NCI-H524 treated with DMSO at 0.1 percent for 48 hours (cell line): ENCODE measurements around the gene GRAP2.
"Not testable (repeated sequence)": the region's sequence is repeated elsewhere in the genome, so short reads cannot be mapped to it uniquely, and the experiment has no call there.

Source experiments
- DNase-seq: peaks from one replicate; lab custom pipeline; 2025; lab: John Stamatoyannopoulos, UW

The GRAP2 gene

DNA sequence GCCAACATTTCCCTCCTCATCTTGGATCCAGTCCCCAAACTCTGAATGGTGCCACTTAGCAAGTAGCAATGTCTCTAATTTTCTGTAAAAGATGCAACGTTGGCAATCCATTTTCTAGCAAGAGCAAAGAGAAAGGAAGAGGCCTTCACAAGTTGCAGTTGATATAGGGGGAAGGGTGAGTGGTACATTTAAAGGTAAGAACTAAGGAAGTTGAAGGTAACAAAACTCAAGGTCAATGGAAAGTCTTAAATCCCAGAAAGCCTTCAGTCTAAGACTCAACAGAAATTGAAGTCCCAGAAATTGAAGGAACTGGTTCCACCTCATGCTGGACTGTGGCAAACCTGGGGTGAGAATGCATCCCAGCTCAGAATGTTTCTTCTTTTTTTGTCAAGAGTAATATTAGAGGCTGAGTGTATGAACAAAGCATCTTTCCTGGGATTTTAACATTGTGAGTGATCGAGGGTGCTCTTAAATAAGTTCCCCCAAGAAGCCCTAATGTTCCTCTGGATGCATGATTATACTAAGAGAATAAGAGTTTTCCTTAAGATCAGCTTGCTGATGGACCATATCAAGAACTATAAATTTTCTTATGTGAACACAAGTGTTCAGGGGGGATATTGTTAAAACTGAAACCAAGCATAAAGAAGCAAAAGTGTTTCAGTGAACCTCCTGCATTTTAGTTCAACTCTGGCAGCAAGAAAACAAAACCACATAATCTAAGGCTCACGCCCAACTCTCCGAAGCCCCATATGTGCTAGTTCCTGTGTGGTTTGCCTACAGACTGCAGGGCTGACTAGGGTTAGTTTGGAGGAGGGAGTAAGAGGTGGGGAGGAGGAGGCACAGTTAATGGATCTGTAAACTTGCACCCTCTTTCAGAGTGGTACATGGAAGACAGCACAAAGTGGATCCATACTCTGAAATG lies at the start of gene GRAP2:
TSS of gene GRAP2 (plus strand) at position 779 of the 922 bp plus-strand sequence. CDS start 46,023 bp downstream, outside the sequence.
- no peak for DNase-seq

GRCh38 chr22:39851606-39852315 lies 49.1 kb upstream of the GRAP2 start:
- no peak for DNase-seq

DNA sequence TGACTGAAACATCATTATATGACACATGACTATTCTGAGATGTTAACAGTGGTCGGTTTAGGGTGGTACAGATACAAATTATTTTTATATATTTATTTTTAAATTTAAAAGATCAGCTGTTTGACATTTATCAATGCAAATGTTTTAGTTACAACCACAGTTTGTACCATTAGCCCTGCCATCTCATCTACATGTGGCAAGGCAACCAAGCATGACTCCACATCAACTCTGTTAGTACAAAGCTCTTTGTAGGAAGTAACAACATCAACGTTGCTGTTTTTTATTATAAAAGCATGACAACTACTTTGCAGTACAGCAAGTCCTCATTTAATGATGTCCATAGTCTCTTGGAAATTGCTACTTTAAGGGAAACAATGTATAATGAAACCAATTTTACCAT lies 48.1 kb upstream of the GRAP2 start:
- no peak for DNase-seq

DNA sequence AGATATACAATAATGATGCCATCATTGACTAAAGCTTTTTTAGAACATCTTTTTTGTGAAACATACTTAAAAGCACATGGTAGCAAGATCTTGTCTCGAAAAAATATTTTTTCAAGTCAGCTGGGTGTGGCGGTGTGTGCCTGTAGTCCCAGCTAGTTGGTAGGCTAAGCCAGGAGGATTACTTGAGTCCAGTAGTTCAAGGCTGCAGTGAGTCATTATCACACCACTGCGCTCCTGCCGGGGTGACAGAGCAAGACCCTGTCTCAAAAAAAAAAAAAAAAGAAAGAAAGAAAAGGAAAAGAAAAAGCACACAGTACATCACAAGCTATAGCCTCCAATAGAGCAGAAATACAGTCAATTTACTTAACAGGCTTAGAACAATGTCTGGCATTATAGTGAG lies 44.3 kb upstream of the GRAP2 start:
- DNase-seq, result no peak

- DNase-seq, result no peak
These were observed 40.8 kb upstream of the GRAP2 start for GRCh38 chr22:39859903-39860588.

- no peak for DNase-seq
These were observed 32.1 kb upstream of the GRAP2 start for GRCh38 chr22:39868741-39869140.

DNA sequence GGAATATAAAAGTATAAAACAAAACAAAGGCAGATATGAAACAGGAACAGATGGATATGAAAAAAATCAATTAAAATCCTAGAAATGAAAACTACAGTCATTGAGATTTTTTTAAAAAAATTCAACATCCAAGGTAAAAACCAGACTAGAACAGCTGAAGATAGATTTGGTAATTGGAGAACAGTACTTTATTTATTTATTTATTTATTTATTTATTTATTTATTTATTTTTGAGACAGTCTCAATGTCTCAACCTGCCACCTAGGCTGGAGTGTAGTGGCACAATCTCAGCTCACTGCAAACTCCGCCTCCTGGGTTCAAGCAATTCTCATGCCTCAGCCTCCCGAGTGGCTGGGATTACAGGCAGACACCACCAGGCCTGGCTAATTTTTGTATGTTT lies 31.1 kb upstream of the GRAP2 start:
- not testable (repeated sequence) for DNase-seq

GRCh38 chr22:39871008-39871798 lies 29.7 kb upstream of the GRAP2 start:
- no peak for DNase-seq

GRCh38 chr22:39872548-39872947 lies 28.3 kb upstream of the GRAP2 start:
- no peak for DNase-seq

DNA sequence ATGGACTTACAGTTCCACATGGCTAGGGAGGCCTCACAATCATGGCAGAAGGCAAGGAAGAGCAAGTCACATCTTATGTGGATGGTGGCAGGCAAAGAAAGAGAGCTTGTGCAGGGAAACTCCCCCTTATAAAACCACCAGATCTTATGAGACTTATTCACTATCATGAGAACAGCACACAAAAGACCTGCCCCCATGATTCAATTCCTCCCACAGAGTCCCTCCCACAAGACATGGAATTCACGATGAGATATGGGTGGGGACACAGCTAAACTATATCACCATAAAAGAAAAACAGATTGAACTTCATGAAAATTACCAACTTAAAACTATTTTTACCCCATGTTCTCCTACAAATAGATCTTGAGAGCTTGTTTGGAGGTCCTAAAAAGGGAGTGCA lies 26.9 kb upstream of the GRAP2 start:
- DNase-seq, result no peak

DNA sequence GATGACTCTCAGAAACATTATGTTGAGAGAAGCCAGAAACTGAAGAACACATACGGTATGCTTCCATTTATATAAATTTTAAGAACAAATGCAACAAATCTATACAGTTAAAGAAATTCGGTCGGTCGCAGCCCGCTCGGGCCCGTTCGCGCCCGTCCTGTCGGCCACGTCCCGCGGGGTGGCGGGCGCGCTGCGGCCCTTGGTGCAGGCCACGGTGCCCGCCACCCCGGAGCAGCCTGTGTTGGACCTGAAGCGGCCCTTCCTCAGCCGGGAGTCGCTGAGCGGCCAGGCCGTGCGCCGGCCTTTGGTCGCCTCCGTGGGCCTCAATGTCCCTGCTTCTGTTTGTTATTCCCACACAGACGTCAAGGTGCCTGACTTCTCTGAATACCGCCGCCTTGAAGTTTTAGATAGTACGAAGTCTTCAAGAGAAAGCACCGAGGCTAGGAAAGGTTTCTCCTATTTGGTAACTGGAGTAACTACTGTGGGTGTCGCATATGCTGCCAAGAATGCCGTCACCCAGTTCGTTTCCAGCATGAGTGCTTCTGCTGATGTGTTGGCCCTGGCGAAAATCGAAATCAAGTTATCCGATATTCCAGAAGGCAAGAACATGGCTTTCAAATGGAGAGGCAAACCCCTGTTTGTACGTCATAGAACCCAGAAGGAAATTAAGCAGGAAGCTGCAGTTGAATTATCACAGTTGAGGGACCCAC lies 25.6 kb upstream of the GRAP2 start:
- not testable (repeated sequence) for DNase-seq

GRCh38 chr22:39877079-39877845 lies 23.6 kb upstream of the GRAP2 start:
- no peak for DNase-seq

- no peak for DNase-seq
These were observed 20.2 kb upstream of the GRAP2 start for GRCh38 chr22:39880722-39881121.

DNA sequence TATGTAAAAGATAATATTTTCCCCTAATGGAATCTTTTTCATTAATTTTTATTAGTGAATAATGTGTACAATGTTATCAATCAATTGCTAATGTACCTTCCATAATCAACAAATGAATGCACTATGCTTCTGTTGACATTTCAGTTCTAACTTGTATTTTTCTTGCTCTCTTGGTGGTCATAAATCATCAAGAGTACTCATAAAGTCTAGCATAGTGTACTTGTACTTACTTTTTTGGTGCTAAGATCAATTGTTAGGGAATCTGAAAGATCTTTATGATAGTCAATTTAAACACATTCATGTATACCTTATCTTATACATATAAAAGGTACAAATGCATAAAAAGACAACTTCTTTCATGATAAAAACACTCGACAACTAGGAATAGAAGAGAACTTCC lies 17.8 kb upstream of the GRAP2 start:
- DNase-seq, result no peak

- DNase-seq, result not testable (repeated sequence)
These were observed 11.0 kb upstream of the GRAP2 start for GRCh38 chr22:39889924-39890323.

GRCh38 chr22:39893526-39893925 lies 7.4 kb upstream of the GRAP2 start, which contains the start of gene ENTHD1:
TSS of gene ENTHD1 (minus strand) at chr22:39893760. CDS start at chr22:39887748, 6,012 bp downstream.
- DNase-seq, result no peak

GRCh38 chr22:39894554-39895092 lies 6.3 kb upstream of the GRAP2 start:
- DNase-seq, result no peak

DNA sequence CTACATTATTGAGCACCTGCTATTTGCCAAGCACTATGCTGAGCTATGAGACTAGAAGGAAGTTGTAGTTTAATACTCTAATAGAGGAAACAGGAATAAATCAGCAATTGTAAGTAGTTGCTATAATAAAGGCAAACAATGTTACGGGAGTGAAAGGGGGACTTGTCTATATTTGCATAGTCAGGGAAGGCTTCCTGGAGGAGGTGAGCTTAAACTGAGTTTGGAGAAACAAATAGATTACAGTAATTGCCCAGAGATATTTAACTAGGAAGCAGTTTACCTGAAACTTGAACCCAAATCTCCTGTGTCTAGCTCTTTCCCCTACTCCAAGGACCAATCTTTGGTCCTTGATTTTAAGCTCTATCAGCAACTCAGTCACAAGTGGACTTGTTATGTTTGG lies 5.2 kb upstream of the GRAP2 start:
- DNase-seq, result no peak

GRCh38 chr22:39896313-39896996 lies 4.4 kb upstream of the GRAP2 start:
- DNase-seq, result no peak
